WTC11 (cell line): ENCODE measurements around the gene IGFL2. TPM values are rescaled to one million over a fixed set of nuclear protein-coding genes. Genes with fewer than 3 reads are reported as not detected.

Experiments
- ATAC-seq: fragments of 200-7000 bp; cut with Tn5 transposase; 2 replicates; pipeline ENCODE4 v1.10.0; 2021; ENCODE audit warnings: mild to moderate bottlenecking, moderate library complexity
- CTCF ChIA-PET: fragments of 300-600 bp; sonication (Branson Sonifier 250); formaldehyde crosslinking; loops from one replicate; lab custom pipeline; 2021; ENCODE audit warnings: antibody characterized with exemption; lab: Charles Lee
- POLR2A ChIA-PET: fragments of 350-600 bp; sonication (Branson Sonifier 250); formaldehyde crosslinking; loops from one replicate; lab custom pipeline; 2021; ENCODE audit warnings: antibody characterized with exemption; lab: Charles Lee
- DNase-seq: peaks from one replicate; pipeline ENCODE4 v3.0.0; 2021; ENCODE audit warnings: low spot score
- H3K27ac Mint-ChIP-seq: 2 replicates; pipeline ENCODE4 v1.8.0; 2021; ENCODE audit warnings: mixed read lengths
- H3K27me3 Mint-ChIP-seq: 2 replicates; pipeline ENCODE4 v1.8.0; 2021; ENCODE audit warnings: low read depth, mild to moderate bottlenecking, moderate library complexity, mixed read lengths
- H3K36me3 Mint-ChIP-seq: 2 replicates; pipeline ENCODE4 v1.8.0; 2021; ENCODE audit warnings: mixed read lengths
- H3K4me1 Mint-ChIP-seq: 2 replicates; pipeline ENCODE4 v1.8.0; 2022; ENCODE audit warnings: mixed read lengths
- H3K4me3 Mint-ChIP-seq: 2 replicates; pipeline ENCODE4 v1.8.0; 2021; ENCODE audit warnings: mild to moderate bottlenecking, moderate library complexity, mixed read lengths
- H3K9me3 Mint-ChIP-seq: 2 replicates; pipeline ENCODE4 v1.8.0; 2021; ENCODE audit warnings: mixed read lengths
- ATF1 ChIP-seq: sonication (generic); formaldehyde crosslinking; IDR thresholded peaks from 2 replicates; pipeline ENCODE4 v1.8.1; 2023; ENCODE audit warnings: mild to moderate bottlenecking, moderate library complexity, missing genetic modification reagents
- CREM ChIP-seq: sonication (generic); formaldehyde crosslinking; IDR thresholded peaks from 2 replicates; pipeline ENCODE4 v1.8.1; 2022; ENCODE audit warnings: mild to moderate bottlenecking, missing genetic modification reagents, moderate library complexity
- ETV6 ChIP-seq: sonication (generic); formaldehyde crosslinking; IDR thresholded peaks from 2 replicates; pipeline ENCODE4 v1.8.1; 2022; ENCODE audit warnings: mild to moderate bottlenecking, missing genetic modification reagents
- FOXJ3 ChIP-seq: sonication (generic); formaldehyde crosslinking; IDR thresholded peaks from 2 replicates; pipeline ENCODE4 v1.9.0; 2021; ENCODE audit warnings: missing genetic modification reagents, mild to moderate bottlenecking, borderline replicate concordance
- FOXK1 ChIP-seq: sonication (generic); formaldehyde crosslinking; IDR thresholded peaks from 2 replicates; pipeline ENCODE4 v1.8.0; 2022; ENCODE audit warnings: mild to moderate bottlenecking, moderate library complexity, missing genetic modification reagents
- GTF2I ChIP-seq: fragments of 250-450 bp; sonication (Bioruptor Pico); conservative IDR thresholded peaks from 2 replicates; pipeline ENCODE4 v1.4.0; 2021; ENCODE audit warnings: mild to moderate bottlenecking
- KAT7 ChIP-seq: sonication (generic); formaldehyde crosslinking; IDR thresholded peaks from 2 replicates; pipeline ENCODE4 v1.8.1; 2023; ENCODE audit warnings: missing genetic modification reagents, mild to moderate bottlenecking, borderline replicate concordance
- NFYB ChIP-seq: sonication (generic); formaldehyde crosslinking; conservative IDR thresholded peaks from 2 replicates; pipeline ENCODE4 v1.8.0; 2022; ENCODE audit warnings: low read depth, missing genetic modification reagents
- NR1H2 ChIP-seq: sonication (generic); formaldehyde crosslinking; IDR thresholded peaks from 2 replicates; pipeline ENCODE4 v1.9.0; 2021; ENCODE audit warnings: mild to moderate bottlenecking, moderate library complexity, missing genetic modification reagents
- NR2C2 ChIP-seq: sonication (generic); formaldehyde crosslinking; IDR thresholded peaks from 2 replicates; pipeline ENCODE4 v1.8.0; 2022; ENCODE audit warnings: mild to moderate bottlenecking, missing genetic modification reagents
- RELA ChIP-seq: sonication (generic); formaldehyde crosslinking; IDR thresholded peaks from 2 replicates; pipeline ENCODE4 v1.8.1; 2022; ENCODE audit warnings: missing genetic modification reagents, mild to moderate bottlenecking, borderline replicate concordance
- SMAD4 ChIP-seq: sonication (generic); formaldehyde crosslinking; IDR thresholded peaks from 2 replicates; pipeline ENCODE4 v1.8.0; 2022; ENCODE audit warnings: mild to moderate bottlenecking, missing genetic modification reagents
- ZNF232 ChIP-seq: sonication (generic); formaldehyde crosslinking; IDR thresholded peaks from 2 replicates; pipeline ENCODE4 v1.8.0; 2022; ENCODE audit warnings: mild to moderate bottlenecking, missing genetic modification reagents
- ZNF317 ChIP-seq: sonication (generic); formaldehyde crosslinking; IDR thresholded peaks from 2 replicates; pipeline ENCODE4 v1.8.1; 2023; ENCODE audit warnings: low read depth, mild to moderate bottlenecking, moderate library complexity, missing genetic modification reagents, borderline replicate concordance
- ZNF423 ChIP-seq: fragments of 250-450 bp; sonication (Bioruptor Pico); IDR thresholded peaks from 2 replicates; pipeline ENCODE4 v2.1.2; 2022; ENCODE audit warnings: mild to moderate bottlenecking, moderate library complexity
- total RNA-seq: library from RNA; stranded (reverse); gene quantifications from 3 replicates; pipeline ENCODE4 v1.2.3, GENCODE V29; 2021
- TF ChIP-seq, protein P1 (sequence below): fragments of 250-450 bp; sonication (Bioruptor Pico); conservative IDR thresholded peaks from 2 replicates; pipeline ENCODE4 v1.9.0; 2021; ENCODE audit warnings: mild to moderate bottlenecking
- TF ChIP-seq, protein P2 (sequence below): sonication (generic); formaldehyde crosslinking; IDR thresholded peaks from 2 replicates; pipeline ENCODE4 v1.8.1; 2022; ENCODE audit warnings: mild to moderate bottlenecking, missing genetic modification reagents, moderate library complexity, borderline replicate concordance
- TF ChIP-seq, protein P3 (sequence below): sonication (generic); formaldehyde crosslinking; IDR thresholded peaks from 2 replicates; pipeline ENCODE4 v1.8.1; 2023; ENCODE audit warnings: mild to moderate bottlenecking, moderate library complexity, missing genetic modification reagents
- TF ChIP-seq, protein P4 (sequence below): fragments of 250-450 bp; sonication (Bioruptor Pico); IDR thresholded peaks from 2 replicates; pipeline ENCODE4 v1.9.0; 2021; ENCODE audit warnings: mild to moderate bottlenecking
- TF ChIP-seq, protein P5 (sequence below): fragments of 250-450 bp; sonication (Bioruptor Pico); IDR thresholded peaks from 2 replicates; pipeline ENCODE4 v1.9.0; 2021; ENCODE audit warnings: mild to moderate bottlenecking
- TF ChIP-seq, protein P6 (sequence below): sonication (generic); formaldehyde crosslinking; IDR thresholded peaks from 2 replicates; pipeline ENCODE4 v1.8.1; 2022; ENCODE audit warnings: low read depth, missing genetic modification reagents, borderline replicate concordance
- TF ChIP-seq, protein P7 (sequence below): sonication (generic); formaldehyde crosslinking; IDR thresholded peaks from 2 replicates; pipeline ENCODE4 v1.8.0; 2022; ENCODE audit warnings: mild to moderate bottlenecking, missing genetic modification reagents

Gene IGFL2
- total RNA-seq, 1 experiment from 2014 or later: not detected

DNA sequence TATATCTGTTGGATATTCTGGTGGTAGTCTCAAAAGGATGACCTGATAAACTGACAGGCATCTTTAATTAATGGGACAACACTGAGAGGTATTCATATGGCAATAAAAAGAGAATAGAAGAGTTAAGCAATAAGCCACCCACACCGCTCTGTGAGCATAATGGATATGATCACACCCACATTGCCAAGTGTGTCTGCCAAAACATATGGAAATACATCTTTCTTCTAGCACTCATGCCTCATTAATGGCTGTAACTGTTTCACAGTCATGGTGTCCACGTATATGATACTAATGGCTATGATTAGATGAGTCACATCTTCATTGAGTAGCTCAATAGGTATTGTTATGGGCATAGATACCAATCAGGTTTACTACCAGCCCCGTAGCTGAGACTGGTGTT, 36.7 kb upstream of the IGFL2 start:
- Mint-ChIP-seq H3K4me3 (no peak overlapping the region), H3K9me3 (peaks cover 4% of the 10 kb centered on the region), H3K27me3 (peaks cover 11% of the 10 kb centered on the region), H3K4me1 (peaks cover 10% of the 10 kb centered on the region), H3K36me3 (peaks cover 6% of the 10 kb centered on the region), H3K27ac (no peak overlapping the region)
- CTCF ChIA-PET: interaction anchor here (1.2 kb wide), 1 partner anchor 34 kb away, joined by 3 read pairs; no protein-coding TSS in a partner anchor
- DNase-seq (no peak), ATAC-seq (no peak)
- POLR2A ChIA-PET: interaction anchor here (0.6 kb wide), 1 partner anchor 296 kb away, joined by 3 read pairs; no protein-coding TSS in a partner anchor
- TF ChIP-seq, protein P1, sequence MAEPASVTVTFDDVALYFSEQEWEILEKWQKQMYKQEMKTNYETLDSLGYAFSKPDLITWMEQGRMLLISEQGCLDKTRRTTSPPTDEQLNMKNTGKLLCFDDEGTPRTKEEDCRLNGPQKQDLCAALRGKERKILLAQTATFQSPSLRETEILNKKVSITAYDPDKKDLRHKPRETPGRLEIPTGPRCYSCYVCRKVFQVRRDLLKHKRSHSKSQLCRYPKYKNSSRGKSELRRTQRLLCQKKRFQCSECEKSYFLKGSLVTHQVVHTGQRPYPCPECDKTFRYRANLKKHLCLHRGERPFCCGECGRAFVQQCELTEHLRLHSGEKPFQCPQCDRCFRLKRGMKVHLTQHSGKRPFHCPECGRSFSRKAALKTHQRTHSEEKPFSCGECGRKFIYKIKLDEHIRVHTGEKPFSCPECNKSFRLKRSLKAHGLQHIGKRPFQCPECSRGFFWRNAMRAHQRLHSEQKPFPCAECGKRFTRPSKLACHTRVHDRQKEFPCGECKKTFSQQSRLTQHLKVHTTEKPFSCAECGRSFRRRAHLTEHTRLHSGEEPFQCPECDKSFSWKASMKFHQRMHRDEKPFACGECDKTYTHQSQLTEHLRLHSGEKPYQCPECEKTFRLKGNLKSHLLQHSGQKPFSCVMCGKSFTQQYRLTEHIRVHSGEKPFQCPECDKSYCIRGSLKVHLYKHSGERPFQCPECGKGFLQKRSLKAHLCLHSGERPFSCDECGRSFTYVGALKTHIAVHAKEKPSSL: no peak
- TF ChIP-seq, protein P2, sequence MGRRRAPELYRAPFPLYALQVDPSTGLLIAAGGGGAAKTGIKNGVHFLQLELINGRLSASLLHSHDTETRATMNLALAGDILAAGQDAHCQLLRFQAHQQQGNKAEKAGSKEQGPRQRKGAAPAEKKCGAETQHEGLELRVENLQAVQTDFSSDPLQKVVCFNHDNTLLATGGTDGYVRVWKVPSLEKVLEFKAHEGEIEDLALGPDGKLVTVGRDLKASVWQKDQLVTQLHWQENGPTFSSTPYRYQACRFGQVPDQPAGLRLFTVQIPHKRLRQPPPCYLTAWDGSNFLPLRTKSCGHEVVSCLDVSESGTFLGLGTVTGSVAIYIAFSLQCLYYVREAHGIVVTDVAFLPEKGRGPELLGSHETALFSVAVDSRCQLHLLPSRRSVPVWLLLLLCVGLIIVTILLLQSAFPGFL (CRISPR knock-in tag): no peak
- no peak for TF ChIP-seq FOXJ3 (CRISPR knock-in tag)
- TF ChIP-seq ZNF423: no peak
- TF ChIP-seq NR1H2: no peak
- TF ChIP-seq, protein P3, sequence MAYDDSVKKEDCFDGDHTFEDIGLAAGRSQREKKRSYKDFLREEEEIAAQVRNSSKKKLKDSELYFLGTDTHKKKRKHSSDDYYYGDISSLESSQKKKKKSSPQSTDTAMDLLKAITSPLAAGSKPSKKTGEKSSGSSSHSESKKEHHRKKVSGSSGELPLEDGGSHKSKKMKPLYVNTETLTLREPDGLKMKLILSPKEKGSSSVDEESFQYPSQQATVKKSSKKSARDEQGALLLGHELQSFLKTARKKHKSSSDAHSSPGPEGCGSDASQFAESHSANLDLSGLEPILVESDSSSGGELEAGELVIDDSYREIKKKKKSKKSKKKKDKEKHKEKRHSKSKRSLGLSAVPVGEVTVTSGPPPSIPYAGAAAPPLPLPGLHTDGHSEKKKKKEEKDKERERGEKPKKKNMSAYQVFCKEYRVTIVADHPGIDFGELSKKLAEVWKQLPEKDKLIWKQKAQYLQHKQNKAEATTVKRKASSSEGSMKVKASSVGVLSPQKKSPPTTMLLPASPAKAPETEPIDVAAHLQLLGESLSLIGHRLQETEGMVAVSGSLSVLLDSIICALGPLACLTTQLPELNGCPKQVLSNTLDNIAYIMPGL (CRISPR knock-in tag): no peak
- no peak for TF ChIP-seq FOXK1 (CRISPR knock-in tag)
- TF ChIP-seq SMAD4: no peak

DNA sequence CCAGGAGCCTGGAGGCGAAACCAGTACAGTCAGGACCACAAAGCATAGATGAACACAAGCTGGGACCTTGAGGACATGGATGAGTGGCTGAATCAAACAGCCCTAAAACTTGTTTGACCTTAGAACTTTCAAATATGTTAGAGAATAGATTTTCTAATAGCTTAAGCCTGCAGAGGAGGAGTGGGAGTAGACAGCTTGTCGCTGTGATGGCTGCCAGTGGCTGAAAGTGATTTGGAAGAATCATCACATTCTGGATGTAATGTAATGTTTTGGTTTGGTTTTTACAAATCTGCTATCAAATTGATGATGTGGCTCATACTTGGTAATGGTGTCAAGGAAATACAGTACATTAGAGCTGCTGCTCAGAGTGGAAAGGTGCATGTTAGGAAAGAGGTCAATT, 35.5 kb upstream of the IGFL2 start:
- H3K27me3 Mint-ChIP-seq: peaks cover 11% of the 10 kb centered on the region
- TF ChIP-seq ATF1 (CRISPR knock-in tag) (no peak), RELA (CRISPR knock-in tag) (no peak), FOXJ3 (CRISPR knock-in tag) (no peak), KAT7 (CRISPR knock-in tag) (no peak), CREM (no peak), ZNF317 (CRISPR knock-in tag) (no peak), NFYB (no peak), NR2C2 (CRISPR knock-in tag) (no peak), ETV6 (no peak), GTF2I (CRISPR knock-in tag) (no peak), ZNF232 (CRISPR knock-in tag) (no peak)
- TF ChIP-seq, protein P4, sequence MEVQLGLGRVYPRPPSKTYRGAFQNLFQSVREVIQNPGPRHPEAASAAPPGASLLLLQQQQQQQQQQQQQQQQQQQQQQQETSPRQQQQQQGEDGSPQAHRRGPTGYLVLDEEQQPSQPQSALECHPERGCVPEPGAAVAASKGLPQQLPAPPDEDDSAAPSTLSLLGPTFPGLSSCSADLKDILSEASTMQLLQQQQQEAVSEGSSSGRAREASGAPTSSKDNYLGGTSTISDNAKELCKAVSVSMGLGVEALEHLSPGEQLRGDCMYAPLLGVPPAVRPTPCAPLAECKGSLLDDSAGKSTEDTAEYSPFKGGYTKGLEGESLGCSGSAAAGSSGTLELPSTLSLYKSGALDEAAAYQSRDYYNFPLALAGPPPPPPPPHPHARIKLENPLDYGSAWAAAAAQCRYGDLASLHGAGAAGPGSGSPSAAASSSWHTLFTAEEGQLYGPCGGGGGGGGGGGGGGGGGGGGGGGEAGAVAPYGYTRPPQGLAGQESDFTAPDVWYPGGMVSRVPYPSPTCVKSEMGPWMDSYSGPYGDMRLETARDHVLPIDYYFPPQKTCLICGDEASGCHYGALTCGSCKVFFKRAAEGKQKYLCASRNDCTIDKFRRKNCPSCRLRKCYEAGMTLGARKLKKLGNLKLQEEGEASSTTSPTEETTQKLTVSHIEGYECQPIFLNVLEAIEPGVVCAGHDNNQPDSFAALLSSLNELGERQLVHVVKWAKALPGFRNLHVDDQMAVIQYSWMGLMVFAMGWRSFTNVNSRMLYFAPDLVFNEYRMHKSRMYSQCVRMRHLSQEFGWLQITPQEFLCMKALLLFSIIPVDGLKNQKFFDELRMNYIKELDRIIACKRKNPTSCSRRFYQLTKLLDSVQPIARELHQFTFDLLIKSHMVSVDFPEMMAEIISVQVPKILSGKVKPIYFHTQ (CRISPR knock-in tag): no peak
- TF ChIP-seq, protein P5, sequence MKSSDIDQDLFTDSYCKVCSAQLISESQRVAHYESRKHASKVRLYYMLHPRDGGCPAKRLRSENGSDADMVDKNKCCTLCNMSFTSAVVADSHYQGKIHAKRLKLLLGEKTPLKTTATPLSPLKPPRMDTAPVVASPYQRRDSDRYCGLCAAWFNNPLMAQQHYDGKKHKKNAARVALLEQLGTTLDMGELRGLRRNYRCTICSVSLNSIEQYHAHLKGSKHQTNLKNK: no peak
- TF ChIP-seq, protein P1: no peak
- TF ChIP-seq, protein P6, sequence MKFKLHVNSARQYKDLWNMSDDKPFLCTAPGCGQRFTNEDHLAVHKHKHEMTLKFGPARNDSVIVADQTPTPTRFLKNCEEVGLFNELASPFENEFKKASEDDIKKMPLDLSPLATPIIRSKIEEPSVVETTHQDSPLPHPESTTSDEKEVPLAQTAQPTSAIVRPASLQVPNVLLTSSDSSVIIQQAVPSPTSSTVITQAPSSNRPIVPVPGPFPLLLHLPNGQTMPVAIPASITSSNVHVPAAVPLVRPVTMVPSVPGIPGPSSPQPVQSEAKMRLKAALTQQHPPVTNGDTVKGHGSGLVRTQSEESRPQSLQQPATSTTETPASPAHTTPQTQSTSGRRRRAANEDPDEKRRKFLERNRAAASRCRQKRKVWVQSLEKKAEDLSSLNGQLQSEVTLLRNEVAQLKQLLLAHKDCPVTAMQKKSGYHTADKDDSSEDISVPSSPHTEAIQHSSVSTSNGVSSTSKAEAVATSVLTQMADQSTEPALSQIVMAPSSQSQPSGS (CRISPR knock-in tag): no peak
- TF ChIP-seq, protein P7, sequence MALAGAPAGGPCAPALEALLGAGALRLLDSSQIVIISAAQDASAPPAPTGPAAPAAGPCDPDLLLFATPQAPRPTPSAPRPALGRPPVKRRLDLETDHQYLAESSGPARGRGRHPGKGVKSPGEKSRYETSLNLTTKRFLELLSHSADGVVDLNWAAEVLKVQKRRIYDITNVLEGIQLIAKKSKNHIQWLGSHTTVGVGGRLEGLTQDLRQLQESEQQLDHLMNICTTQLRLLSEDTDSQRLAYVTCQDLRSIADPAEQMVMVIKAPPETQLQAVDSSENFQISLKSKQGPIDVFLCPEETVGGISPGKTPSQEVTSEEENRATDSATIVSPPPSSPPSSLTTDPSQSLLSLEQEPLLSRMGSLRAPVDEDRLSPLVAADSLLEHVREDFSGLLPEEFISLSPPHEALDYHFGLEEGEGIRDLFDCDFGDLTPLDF (CRISPR knock-in tag): no peak
- TF ChIP-seq, all 79 proteins: peak for 0
- Mint-ChIP-seq H3K36me3 (peaks cover 6% of the 10 kb centered on the region), H3K4me3 (no peak overlapping the region), H3K27ac (no peak overlapping the region), H3K4me1 (peaks cover 10% of the 10 kb centered on the region), H3K9me3 (peaks cover 4% of the 10 kb centered on the region)
- CTCF ChIA-PET: interaction anchor here (1.2 kb wide), 1 partner anchor 35 kb away, joined by 3 read pairs; no protein-coding TSS in a partner anchor
- DNase-seq: no peak
- no peak for ATAC-seq
- POLR2A ChIA-PET: no interaction called here
